Retinal pigment epithelial cell (primary cell): ENCODE measurements around the gene B4GALT4.

Experiments used
- DNase-seq: peaks from one replicate; pipeline ENCODE4 v3.0.0-alpha.2; 2010; ENCODE audit warnings: low read depth
- H3K4me3 ChIP-seq: 2 replicates; pipeline ENCODE4 v1.5.1; 2011; ENCODE audit warnings: mild to moderate bottlenecking, low read length, control low read depth, moderate library complexity
- CTCF ChIP-seq: conservative IDR thresholded peaks from 2 replicates; pipeline ENCODE4 v1.5.1; 2011; ENCODE audit warnings: low read depth, low read length, control low read depth, inconsistent platforms

Gene B4GALT4

GRCh38 chr3:119227070-119227850, 13.4 kb downstream of the B4GALT4 start:
- no peak for TF ChIP-seq CTCF
- no peak overlapping the region for H3K4me3 ChIP-seq
- no peak for DNase-seq

GRCh38 chr3:119225121-119225520, 15.6 kb downstream of the B4GALT4 start:
- peak; percentile 51 for DNase-seq
- H3K4me3 ChIP-seq, result no peak overlapping the region
- TF ChIP-seq CTCF, result no peak

- H3K4me3 ChIP-seq, result no peak overlapping the region
- TF ChIP-seq CTCF, result no peak
- no peak for DNase-seq
Measured at GRCh38 chr3:119223511-119223910, 17.2 kb downstream of the B4GALT4 start.

GRCh38 chr3:119222391-119222790, 18.3 kb downstream of the B4GALT4 start:
- H3K4me3 ChIP-seq, result no peak overlapping the region
- no peak for TF ChIP-seq CTCF

GRCh38 chr3:119221779-119222320, 18.8 kb downstream of the B4GALT4 start:
- no peak overlapping the region for H3K4me3 ChIP-seq
- TF ChIP-seq CTCF, result no peak
- DNase-seq, result no peak

More at GRCh38 chr3:119222391-119222790, 18.3 kb downstream of the B4GALT4 start:
- no peak for DNase-seq

GRCh38 chr3:119220970-119221667, 19.6 kb downstream of the B4GALT4 start:
- TF ChIP-seq CTCF, result no peak
- DNase-seq, result no peak
- H3K4me3 ChIP-seq, result no peak overlapping the region
